Right atrium auricular region (tissue), 2 donors: ENCODE data around the gene LRRC75B. TPM values are rescaled to one million over a fixed set of nuclear protein-coding genes. Genes with fewer than 3 reads are reported as not detected.
"Not testable (repeated sequence)": the region's sequence is repeated elsewhere in the genome, so short reads cannot be mapped to it uniquely, and the experiment has no call there.

ENCODE experiments used
- DNase-seq: peaks from one replicate; pipeline ENCODE4 v3.0.0-alpha.2; 2019; ENCODE audit warnings: low spot score
- H3K27ac ChIP-seq, 2 donors: fragments of 200-600 bp; sonication (generic); 1 replicate in 1 of 2; 2 replicates in 1 of 2; pipeline ENCODE4 v1.5.1; 2016 to 2019
- H3K27me3 ChIP-seq, 2 donors: fragments of 200-600 bp; sonication (generic); one replicate each; pipeline versions ENCODE4 v1.5.1 to v1.6.0; 2017 to 2019
- H3K36me3 ChIP-seq: fragments of 200-600 bp; sonication (generic); one replicate; pipeline ENCODE4 v1.5.1; 2016
- H3K4me1 ChIP-seq, 2 donors: fragments of 200-600 bp; sonication (generic); one replicate each; pipeline versions ENCODE4 v1.5.1 to v1.6.0; 2017 to 2019
- H3K4me3 ChIP-seq, 2 donors: fragments of 200-600 bp; sonication (generic); 1 replicate in 1 of 2; 2 replicates in 1 of 2; pipeline ENCODE4 v1.5.1; 2017 to 2019; ENCODE audit warnings: mild to moderate bottlenecking in 1 of 2, moderate library complexity in 1 of 2
- H3K9me3 ChIP-seq, 2 donors: fragments of 200-600 bp; sonication (generic); one replicate each; pipeline ENCODE4 v1.5.1; 2019
- CTCF ChIP-seq, 2 donors: fragments of 200-600 bp; sonication (generic); IDR thresholded peaks; one replicate each; pipeline ENCODE4 v1.5.1; 2019; ENCODE audit warnings: antibody characterized with exemption in 2 of 2
- total RNA-seq, 2 donors: library from RNA; depleted of rRNA; stranded (reverse); fragments of >200 nt; gene quantifications; one replicate each; pipeline ENCODE4 v1.1.0, GENCODE V29; 2016

LRRC75B gene
- total RNA-seq, 2 donors from 2014 or later: 3.0 to 7.5 TPM

- no peak for DNase-seq
- H3K4me3 ChIP-seq: no peak overlapping the region
- no peaks in the 10 kb centered on the region for H3K27me3 ChIP-seq
- peaks cover 34% of the 10 kb centered on the region for H3K36me3 ChIP-seq
- no peak for TF ChIP-seq CTCF (IDR thresholded peaks at IDR 0.05)
- H3K4me1 ChIP-seq: peaks cover 0 to 50% of the 10 kb centered on the region in 2 donors
- H3K27ac ChIP-seq: peak overlapping the region in 1 of 2 donors; percentile 12
- H3K9me3 ChIP-seq: no peaks in the 10 kb centered on the region
Measured at GRCh38 chr22:24559471-24559870, 33.4 kb downstream of the LRRC75B start.

DNA sequence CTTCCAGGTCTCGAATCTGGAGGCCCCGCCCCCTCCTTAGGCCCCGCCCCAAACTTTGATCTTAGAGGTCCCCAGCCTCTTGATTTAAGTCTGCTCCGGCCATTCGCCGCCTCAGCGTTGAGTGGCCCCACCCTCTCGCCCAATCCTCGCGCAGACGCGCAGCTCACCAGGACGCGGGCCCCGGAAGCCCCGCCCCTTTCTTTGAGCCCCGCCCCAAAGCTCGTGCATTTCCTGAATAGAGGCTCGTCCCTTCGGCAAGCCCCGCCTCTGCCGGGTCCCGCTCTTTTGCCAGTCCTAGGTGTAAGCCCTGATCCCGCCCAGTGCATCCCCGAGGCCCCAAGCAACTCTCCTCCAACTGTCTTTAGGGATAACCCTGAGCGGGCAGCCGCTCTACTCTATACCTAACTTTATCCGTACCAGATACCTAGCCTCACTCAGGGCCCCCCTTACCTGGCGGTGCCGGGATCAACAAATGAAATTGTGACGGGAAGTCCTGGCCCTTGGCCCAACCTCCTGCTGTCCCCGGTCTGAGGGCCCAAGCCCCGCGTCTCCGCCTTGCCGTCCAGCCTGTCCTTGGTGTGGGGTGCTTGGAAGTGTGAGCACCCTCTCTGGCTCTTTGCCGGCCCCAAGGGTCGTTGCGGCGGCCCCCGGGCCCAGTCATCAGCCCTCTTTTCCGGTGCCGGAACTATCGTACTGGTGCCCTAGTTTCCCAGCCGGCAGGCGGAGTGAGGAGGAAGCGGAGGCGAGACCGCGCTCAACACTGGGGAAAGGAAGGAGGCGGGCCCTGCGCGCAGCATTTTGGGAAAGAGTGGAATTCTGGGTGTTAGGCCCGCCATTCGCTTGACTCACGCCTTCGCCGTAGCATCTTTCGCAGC is 37.5 kb downstream of the LRRC75B start, which contains the start of gene SNRPD3:
SNRPD3 (plus strand) TSS at position 835 of the 875 bp plus-strand sequence. CDS start 1,676 bp downstream, outside the sequence.
- Histone ChIP-seq H3K36me3 (peaks cover 25% of the 10 kb centered on the region), H3K9me3 (no peaks in the 10 kb centered on the region), H3K27me3 (no peaks in the 10 kb centered on the region), H3K27ac (peak within 1 kb of the TSS; percentile 96 to 99), H3K4me1 (peaks cover 0 to 66% of the 10 kb centered on the region in 2 donors), H3K4me3 (peak within 1 kb of the TSS; percentile 76 to 94)
- TF ChIP-seq CTCF (IDR thresholded peaks at IDR 0.05): peak in 1 of 2 donors; percentile 9
- DNase-seq: peak; percentile 100

GRCh38 chr22:24554313-24555164 is 38.3 kb downstream of the LRRC75B start, which contains the start of gene GUCD1:
TSS of gene GUCD1 (minus strand) at chr22:24555138. CDS start at chr22:24554991, 147 bp downstream.
- DNase-seq: no peak
- H3K27ac ChIP-seq: peak within 1 kb of the TSS; percentile 96 to 99
- no peaks in the 10 kb centered on the region for H3K9me3 ChIP-seq
- H3K27me3 ChIP-seq: no peaks in the 10 kb centered on the region
- peak within 1 kb of the TSS; percentile 76 to 94 for H3K4me3 ChIP-seq
- H3K36me3 ChIP-seq: peaks cover 25% of the 10 kb centered on the region
- H3K4me1 ChIP-seq: peaks cover 0 to 73% of the 10 kb centered on the region in 2 donors
- no peak for TF ChIP-seq CTCF (IDR thresholded peaks at IDR 0.05)

- no peak for TF ChIP-seq CTCF (IDR thresholded peaks at IDR 0.05)
- DNase-seq: no peak
- peak overlapping the region; percentile 96 to 99 for H3K27ac ChIP-seq
- H3K4me3 ChIP-seq: peak overlapping the region; percentile 76 to 94
- no peaks in the 10 kb centered on the region for H3K27me3 ChIP-seq
- H3K4me1 ChIP-seq: peaks cover 0 to 71% of the 10 kb centered on the region in 2 donors
- no peaks in the 10 kb centered on the region for H3K9me3 ChIP-seq
- peaks cover 21% of the 10 kb centered on the region for H3K36me3 ChIP-seq
Measured at GRCh38 chr22:24553597-24554312, 39.1 kb downstream of the LRRC75B start.

GRCh38 chr22:24552503-24553286 is 40.2 kb downstream of the LRRC75B start:
- H3K27me3 ChIP-seq, DNase-seq, H3K9me3 ChIP-seq: not testable (repeated sequence)
- peak overlapping the region in 1 of 2 donors; percentile 76 for H3K4me3 ChIP-seq
- peak overlapping the region; percentile 96 to 99 for H3K27ac ChIP-seq
- peaks cover 0 to 70% of the 10 kb centered on the region in 2 donors for H3K4me1 ChIP-seq
- peaks cover 21% of the 10 kb centered on the region for H3K36me3 ChIP-seq
